HG03280 (cell line): ENCODE measurements around the gene DMGDH.
A peak's percentile ranks its signal among the peaks of the same experiment; 100 is the strongest.

Experiments
- ATAC-seq: cut with Tn5 transposase; IDR thresholded peaks from one replicate; pipeline ENCODE4 v1.9.1; 2021; ENCODE audit warnings: mild to moderate bottlenecking, moderate library complexity; ENCODE audit not compliant: unreplicated experiment

Gene DMGDH

GRCh38 chr5:78979909-78980308 lies 89.6 kb downstream of the DMGDH start:
- no peak for ATAC-seq

- ATAC-seq: no peak
Measured at GRCh38 chr5:78979117-78979742, 90.2 kb downstream of the DMGDH start.

- ATAC-seq: no peak
Measured at GRCh38 chr5:78975035-78975434, 94.4 kb downstream of the DMGDH start.

GRCh38 chr5:78974601-78975000 lies 94.9 kb downstream of the DMGDH start:
- no peak for ATAC-seq

GRCh38 chr5:78974011-78974410 lies 95.5 kb downstream of the DMGDH start:
- no peak for ATAC-seq

GRCh38 chr5:78972654-78973428 lies 96.6 kb downstream of the DMGDH start:
- ATAC-seq: no peak

- no peak for ATAC-seq
Measured at GRCh38 chr5:78971998-78972397, 97.5 kb downstream of the DMGDH start.

GRCh38 chr5:78968781-78969180 lies 100.7 kb downstream of the DMGDH start:
- ATAC-seq: no peak

GRCh38 chr5:78964889-78965288 lies 104.6 kb downstream of the DMGDH start:
- no peak for ATAC-seq

GRCh38 chr5:78961743-78962142 lies 107.7 kb downstream of the DMGDH start:
- no peak for ATAC-seq

GRCh38 chr5:78959767-78960166 lies 109.7 kb downstream of the DMGDH start:
- ATAC-seq: no peak

GRCh38 chr5:78958672-78959445 lies 110.6 kb downstream of the DMGDH start:
- no peak for ATAC-seq

GRCh38 chr5:78956901-78957300 lies 112.6 kb downstream of the DMGDH start:
- ATAC-seq: no peak

- ATAC-seq: peak; percentile 61
Measured at GRCh38 chr5:78953092-78953800, 116.2 kb downstream of the DMGDH start.
